ENCODE results near the gene NCBP2L.

DNA sequence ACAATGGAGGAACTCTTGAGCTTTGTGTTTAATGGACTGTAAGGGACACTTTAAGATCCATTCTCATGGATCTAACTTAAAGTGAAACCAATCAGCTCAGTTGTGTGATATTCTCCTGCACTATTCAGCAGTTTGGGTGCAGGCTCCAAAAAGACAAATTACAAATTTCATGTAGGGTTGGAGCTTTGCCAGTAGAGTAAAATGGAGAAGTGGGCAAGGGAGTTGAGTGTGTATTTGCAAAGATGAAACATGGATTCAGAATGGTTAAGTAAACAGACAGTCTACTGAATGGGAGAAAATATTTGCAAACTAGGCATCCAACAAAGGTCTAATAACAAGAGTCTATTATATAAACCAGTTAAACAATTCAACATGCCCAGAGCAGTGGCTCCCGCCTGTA lies 26.9 kb downstream of the NCBP2L start:
- TF ChIP-seq, protein P1, sequence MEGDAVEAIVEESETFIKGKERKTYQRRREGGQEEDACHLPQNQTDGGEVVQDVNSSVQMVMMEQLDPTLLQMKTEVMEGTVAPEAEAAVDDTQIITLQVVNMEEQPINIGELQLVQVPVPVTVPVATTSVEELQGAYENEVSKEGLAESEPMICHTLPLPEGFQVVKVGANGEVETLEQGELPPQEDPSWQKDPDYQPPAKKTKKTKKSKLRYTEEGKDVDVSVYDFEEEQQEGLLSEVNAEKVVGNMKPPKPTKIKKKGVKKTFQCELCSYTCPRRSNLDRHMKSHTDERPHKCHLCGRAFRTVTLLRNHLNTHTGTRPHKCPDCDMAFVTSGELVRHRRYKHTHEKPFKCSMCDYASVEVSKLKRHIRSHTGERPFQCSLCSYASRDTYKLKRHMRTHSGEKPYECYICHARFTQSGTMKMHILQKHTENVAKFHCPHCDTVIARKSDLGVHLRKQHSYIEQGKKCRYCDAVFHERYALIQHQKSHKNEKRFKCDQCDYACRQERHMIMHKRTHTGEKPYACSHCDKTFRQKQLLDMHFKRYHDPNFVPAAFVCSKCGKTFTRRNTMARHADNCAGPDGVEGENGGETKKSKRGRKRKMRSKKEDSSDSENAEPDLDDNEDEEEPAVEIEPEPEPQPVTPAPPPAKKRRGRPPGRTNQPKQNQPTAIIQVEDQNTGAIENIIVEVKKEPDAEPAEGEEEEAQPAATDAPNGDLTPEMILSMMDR (tag by site-specific recombination; IDR thresholded peaks at IDR 0.05): no peak
- TF ChIP-seq ZNF292 (tag by site-specific recombination; IDR thresholded peaks at IDR 0.05; ENCODE audit: borderline replicate concordance, low read depth) (no peak), ZNF350 (tag by site-specific recombination; IDR thresholded peaks at IDR 0.05) (no peak), ZNF37A (tag by site-specific recombination; IDR thresholded peaks at IDR 0.05) (no peak), ZNF133 (tag by site-specific recombination; IDR thresholded peaks at IDR 0.05) (no peak)
- TF ChIP-seq, protein P2, sequence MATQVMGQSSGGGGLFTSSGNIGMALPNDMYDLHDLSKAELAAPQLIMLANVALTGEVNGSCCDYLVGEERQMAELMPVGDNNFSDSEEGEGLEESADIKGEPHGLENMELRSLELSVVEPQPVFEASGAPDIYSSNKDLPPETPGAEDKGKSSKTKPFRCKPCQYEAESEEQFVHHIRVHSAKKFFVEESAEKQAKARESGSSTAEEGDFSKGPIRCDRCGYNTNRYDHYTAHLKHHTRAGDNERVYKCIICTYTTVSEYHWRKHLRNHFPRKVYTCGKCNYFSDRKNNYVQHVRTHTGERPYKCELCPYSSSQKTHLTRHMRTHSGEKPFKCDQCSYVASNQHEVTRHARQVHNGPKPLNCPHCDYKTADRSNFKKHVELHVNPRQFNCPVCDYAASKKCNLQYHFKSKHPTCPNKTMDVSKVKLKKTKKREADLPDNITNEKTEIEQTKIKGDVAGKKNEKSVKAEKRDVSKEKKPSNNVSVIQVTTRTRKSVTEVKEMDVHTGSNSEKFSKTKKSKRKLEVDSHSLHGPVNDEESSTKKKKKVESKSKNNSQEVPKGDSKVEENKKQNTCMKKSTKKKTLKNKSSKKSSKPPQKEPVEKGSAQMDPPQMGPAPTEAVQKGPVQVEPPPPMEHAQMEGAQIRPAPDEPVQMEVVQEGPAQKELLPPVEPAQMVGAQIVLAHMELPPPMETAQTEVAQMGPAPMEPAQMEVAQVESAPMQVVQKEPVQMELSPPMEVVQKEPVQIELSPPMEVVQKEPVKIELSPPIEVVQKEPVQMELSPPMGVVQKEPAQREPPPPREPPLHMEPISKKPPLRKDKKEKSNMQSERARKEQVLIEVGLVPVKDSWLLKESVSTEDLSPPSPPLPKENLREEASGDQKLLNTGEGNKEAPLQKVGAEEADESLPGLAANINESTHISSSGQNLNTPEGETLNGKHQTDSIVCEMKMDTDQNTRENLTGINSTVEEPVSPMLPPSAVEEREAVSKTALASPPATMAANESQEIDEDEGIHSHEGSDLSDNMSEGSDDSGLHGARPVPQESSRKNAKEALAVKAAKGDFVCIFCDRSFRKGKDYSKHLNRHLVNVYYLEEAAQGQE (tag by site-specific recombination; IDR thresholded peaks at IDR 0.05): no peak
